ENCODE data around the gene GABBR2. TPM values are rescaled to one million over a fixed set of nuclear protein-coding genes. Genes with fewer than 3 reads are reported as not detected.
A peak's percentile ranks its signal among the peaks of the same experiment; 100 is the strongest.

The GABBR2 gene
- total RNA-seq: under 1 TPM; 0.41 to 0.89 TPM
- polyA plus RNA-seq (ENCODE audit: insufficient read length in 6 of 6): 1 to 10 TPM in 1 of 6 donors, under 1 TPM in 5; 0.46 to 2.3 (median 0.79) TPM
- long read RNA-seq, donor 1: 0 reads
- long read RNA-seq, donor 2: 0 reads
- long read RNA-seq, donor 3: 0 reads
- long read RNA-seq, donor 4: 0 reads
- long read RNA-seq, donor 5: 0 reads
- long read RNA-seq, donor 6: 0 reads
- long read RNA-seq, donor 7: 0 reads
- long read RNA-seq, donor 8: 0 reads
- long read RNA-seq, donor 9: 0 reads
- long read RNA-seq, donor 10: 0 reads
- long read RNA-seq, donor 11, full-length matches to known transcripts: 12 of 19 reads
- long read RNA-seq, donor 11, partial matches to known transcripts: 7 of 19 reads
- long read RNA-seq, donor 11, other reads (novel, unspliced or antisense): 0 of 19 reads
- long read RNA-seq, donor 12: 0 reads

- DNase-seq: no peak
- peak within 1 kb of the TSS in 1 of 2 donors; percentile 19 for H3K4me3 ChIP-seq
- H3K4me1 ChIP-seq: peaks cover 0 to 20% of the 10 kb centered on the region in 2 donors
- intact Hi-C loops (cut with DNase I): no loop called here
- TF ChIP-seq CTCF (IDR thresholded peaks at IDR 0.05): no peak
- H3K27me3 ChIP-seq: peaks cover 40 to 94% of the 10 kb centered on the region in 2 donors
- H3K36me3 ChIP-seq: no peaks in the 10 kb centered on the region
- no peak for ATAC-seq
- no peak within 1 kb of the TSS for H3K27ac ChIP-seq
- no peaks in the 10 kb centered on the region for H3K9me3 ChIP-seq
Observed at GRCh38 chr9:98708933-98709911, at the start of gene GABBR2. Gene GABBR2, minus strand, starts transcription at chr9:98708935. Its CDS starts 198 bp downstream, at chr9:98708737.

GRCh38 chr9:98755006-98755618 is 46.4 kb upstream of the GABBR2 start:
- intact Hi-C loops (cut with DNase I): no loop called here
- DNase-seq (no peak), ATAC-seq (no peak)
- Histone ChIP-seq H3K4me1 (peaks cover 0 to 4% of the 10 kb centered on the region in 2 donors), H3K4me3 (no peak overlapping the region), H3K9me3 (peaks cover 0 to 2% of the 10 kb centered on the region in 2 donors), H3K27ac (no peak overlapping the region), H3K36me3 (peaks cover 0 to 37% of the 10 kb centered on the region in 2 donors), H3K27me3 (no peaks in the 10 kb centered on the region)
- TF ChIP-seq CTCF (IDR thresholded peaks at IDR 0.05): no peak

GRCh38 chr9:98751210-98751609 is 42.5 kb upstream of the GABBR2 start:
- no peak for TF ChIP-seq CTCF (IDR thresholded peaks at IDR 0.05)
- ATAC-seq (no peak), DNase-seq (no peak)
- Histone ChIP-seq H3K27me3 (no peaks in the 10 kb centered on the region), H3K4me3 (no peak overlapping the region), H3K4me1 (peaks cover 0 to 4% of the 10 kb centered on the region in 2 donors), H3K9me3 (no peaks in the 10 kb centered on the region), H3K36me3 (peaks cover 0 to 57% of the 10 kb centered on the region in 2 donors), H3K27ac (no peak overlapping the region)
- intact Hi-C loops (cut with DNase I): no loop called here

GRCh38 chr9:98750364-98751060 is 41.8 kb upstream of the GABBR2 start:
- TF ChIP-seq CTCF (IDR thresholded peaks at IDR 0.05): no peak
- intact Hi-C loops (cut with DNase I): no loop called here
- no peaks in the 10 kb centered on the region for H3K9me3 ChIP-seq
- peaks cover 0 to 55% of the 10 kb centered on the region in 2 donors for H3K36me3 ChIP-seq
- H3K27ac ChIP-seq: no peak overlapping the region
- ATAC-seq (no peak), DNase-seq (no peak)
- no peaks in the 10 kb centered on the region for H3K27me3 ChIP-seq
- H3K4me1 ChIP-seq: peaks cover 0 to 4% of the 10 kb centered on the region in 2 donors
- no peak overlapping the region for H3K4me3 ChIP-seq

All from left lung (tissue), 14 donors.